ENCODE measurements around the gene WDR31. TPM values are rescaled to one million over a fixed set of nuclear protein-coding genes. Genes with fewer than 3 reads are reported as not detected.
A peak's percentile ranks its signal among the peaks of the same experiment; 100 is the strongest.

WDR31 gene
- total and polyA plus RNA-seq, 11 donors: 7.0 to 22.4 (median 13.6) TPM

GRCh38 chr9:113319054-113319453 lies 21.0 kb downstream of the WDR31 start:
- Histone ChIP-seq H3K36me3 (peaks cover 0 to 54% (median 22%) of the 10 kb centered on the region in 9 donors), H3K27me3 (no peaks in the 10 kb centered on the region), H3K4me1 (peaks cover 0 to 3% (median 0%) of the 10 kb centered on the region in 12 donors), H3K9me3 (no peaks in the 10 kb centered on the region), H3K27ac (no peak overlapping the region), H3K4me3 (no peak overlapping the region)
- WGBS, 4 donors: 87 to 95% (median 90%) methylated on average over 2 of the region's 2 CpGs
- no peak for TF ChIP-seq CTCF (IDR thresholded peaks at IDR 0.05)
- no peak for TF ChIP-seq POLR2A (IDR thresholded peaks at IDR 0.05)
- ATAC-seq (no peak), DNase-seq (no peak)
- intact Hi-C loops (cut with DNase I): loop anchor here in 2 of 10 donors (10.0 kb wide), 2 partner anchors 336 to 346 kb away; no protein-coding TSS in a partner anchor

GRCh38 chr9:113317777-113318176 lies 22.3 kb downstream of the WDR31 start:
- no peak for DNase-seq
- intact Hi-C loops (cut with DNase I): loop anchor here in 2 of 10 donors (10.0 kb wide), 2 partner anchors 337 to 347 kb away; no protein-coding TSS in a partner anchor
- Histone ChIP-seq H3K4me1 (peaks cover 0 to 3% (median 0%) of the 10 kb centered on the region in 12 donors), H3K36me3 (peaks cover 0 to 52% (median 22%) of the 10 kb centered on the region in 9 donors), H3K4me3 (no peak overlapping the region), H3K27me3 (no peaks in the 10 kb centered on the region), H3K27ac (no peak overlapping the region), H3K9me3 (no peaks in the 10 kb centered on the region)
- WGBS, 4 donors: 65 to 76% (median 71%) methylated on average over 2 of the region's 2 CpGs
- TF ChIP-seq POLR2A (IDR thresholded peaks at IDR 0.05) (no peak), CTCF (IDR thresholded peaks at IDR 0.05) (peak in 3 of 12 donors; percentile 8 to 24 (median 13))
- no peak for ATAC-seq

DNA sequence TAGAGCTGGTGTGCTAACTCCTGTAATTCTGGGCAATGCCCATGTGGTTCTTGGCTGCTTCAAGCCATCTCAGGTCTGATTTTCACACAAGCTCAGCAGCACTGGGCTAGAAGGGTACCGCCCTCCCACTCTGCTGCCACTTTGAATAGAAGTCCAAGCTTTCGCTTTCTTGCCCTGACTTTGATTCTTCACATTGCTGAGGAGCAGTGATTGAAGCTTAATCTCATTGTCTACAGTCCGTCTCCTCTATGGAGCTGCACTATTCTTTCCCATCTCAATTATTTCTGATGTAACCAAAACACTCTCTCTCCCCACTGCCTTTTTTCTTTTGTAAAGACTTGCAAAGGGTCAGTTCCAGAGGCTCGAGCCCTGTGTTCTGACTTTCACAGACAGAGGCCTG lies 24.0 kb downstream of the WDR31 start:
- no peak for ATAC-seq
- Histone ChIP-seq H3K9me3 (no peaks in the 10 kb centered on the region), H3K4me3 (no peak overlapping the region), H3K27me3 (no peaks in the 10 kb centered on the region), H3K27ac (no peak overlapping the region), H3K36me3 (peaks cover 0 to 45% (median 20%) of the 10 kb centered on the region in 9 donors), H3K4me1 (peaks cover 0 to 6% (median 2%) of the 10 kb centered on the region in 12 donors)
- no peak for DNase-seq
- WGBS, 4 donors: 94 to 99% (median 95%) methylated on average over 4 of the region's 4 CpGs
- intact Hi-C loops (cut with DNase I): loop anchor here in 2 of 10 donors (10.0 kb wide), 2 partner anchors 339 to 349 kb away; no protein-coding TSS in a partner anchor
- TF ChIP-seq POLR2A (IDR thresholded peaks at IDR 0.05) (no peak), CTCF (IDR thresholded peaks at IDR 0.05) (no peak)

DNA sequence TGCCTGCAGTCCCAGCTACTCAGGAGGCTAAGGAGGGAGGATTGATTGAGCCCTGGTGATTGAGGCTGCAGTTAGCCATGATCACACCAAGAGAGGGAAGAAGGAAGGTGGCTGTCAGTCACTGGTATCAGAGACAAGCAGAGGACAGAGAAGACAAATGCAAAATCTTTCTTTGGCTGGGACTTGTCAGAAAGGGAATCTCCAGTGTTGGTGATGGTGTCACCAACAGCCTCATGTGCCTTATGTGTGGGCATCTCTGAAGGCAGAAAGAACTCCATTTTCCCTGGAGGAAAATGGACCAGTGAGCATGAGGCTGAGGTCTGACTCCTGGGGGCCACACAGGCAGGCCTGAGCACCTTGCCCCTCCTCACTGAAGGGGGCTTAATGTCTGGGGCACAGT lies 24.8 kb downstream of the WDR31 start:
- TF ChIP-seq CTCF (IDR thresholded peaks at IDR 0.05): no peak
- TF ChIP-seq POLR2A (IDR thresholded peaks at IDR 0.05): no peak
- no peak overlapping the region for H3K27ac ChIP-seq
- H3K4me1 ChIP-seq: peaks cover 0 to 14% (median 6%) of the 10 kb centered on the region in 12 donors
- no peak overlapping the region for H3K4me3 ChIP-seq
- no peaks in the 10 kb centered on the region for H3K9me3 ChIP-seq
- ATAC-seq (no peak), DNase-seq (no peak)
- H3K36me3 ChIP-seq: peaks cover 0 to 37% (median 16%) of the 10 kb centered on the region in 9 donors
- no peaks in the 10 kb centered on the region for H3K27me3 ChIP-seq
- intact Hi-C loops (cut with DNase I): loop anchor here in 2 of 10 donors (10.0 kb wide), 2 partner anchors 340 to 350 kb away; no protein-coding TSS in a partner anchor
